OCI-LY3 (cell line): Measurements from ENCODE around the gene ZNF831.

Experiments used
- H2AFZ ChIP-seq: fragments of 200-600, 300-600 bp; shearing (Covaris generic); 2 replicates; pipeline ENCODE4 v1.6.0; 2014; ENCODE audit warnings: antibody characterized with exemption, low read depth, low read length
- H3K27ac ChIP-seq: fragments of 200-600, 300-600 bp; sonication (generic); 2 replicates; pipeline ENCODE4 v1.5.1; 2014; ENCODE audit warnings: mild to moderate bottlenecking, low read length, moderate library complexity, mixed read lengths
- H3K27me3 ChIP-seq: fragments of 200-600, 300-600 bp; sonication (generic); 2 replicates; pipeline ENCODE4 v1.6.1; 2014; ENCODE audit warnings: low read depth, low read length, mixed read lengths
- H3K36me3 ChIP-seq: fragments of 200-600, 300-600 bp; sonication (generic); replicated peaks from 2 replicates; pipeline ENCODE3; 2014; ENCODE audit warnings: low read depth, low read length, mixed read lengths
- H3K4me1 ChIP-seq: fragments of 300-600, 200-600 bp; sonication (generic); 2 replicates; pipeline ENCODE4 v1.6.1; 2014; ENCODE audit warnings: low read length, mixed read lengths
- H3K4me2 ChIP-seq: fragments of 200-600, 300-600 bp; sonication (generic); 2 replicates; pipeline ENCODE4 v1.6.1; 2014; ENCODE audit warnings: low read length, mixed read lengths
- H3K4me3 ChIP-seq: fragments of 300-600, 200-600 bp; sonication (generic); 2 replicates; pipeline ENCODE4 v1.5.1; 2014; ENCODE audit warnings: antibody characterized with exemption, mild to moderate bottlenecking, low read length, moderate library complexity
- H3K79me2 ChIP-seq: fragments of 300-600, 200-600 bp; shearing (Covaris generic); 2 replicates; pipeline ENCODE4 v1.6.1; 2014; ENCODE audit warnings: mild to moderate bottlenecking, low read length, mixed read lengths
- H3K9ac ChIP-seq: fragments of 300-600, 200-600 bp; shearing (Covaris generic); 2 replicates; pipeline ENCODE4 v1.6.0; 2014; ENCODE audit warnings: mild to moderate bottlenecking, low read length, moderate library complexity
- H3K9me3 ChIP-seq: fragments of 200-600, 300-600 bp; shearing (Covaris generic); 2 replicates; pipeline ENCODE4 v1.6.1; 2014; ENCODE audit warnings: low read length, mixed read lengths; ENCODE audit not compliant: insufficient read depth
- H4K20me1 ChIP-seq: fragments of 200-600, 300-600 bp; sonication (generic); 2 replicates; pipeline ENCODE4 v1.6.1; 2016; ENCODE audit warnings: low read length, mixed read lengths; ENCODE audit not compliant: insufficient read depth
- EZH2phosphoT487 ChIP-seq: fragments of 200-600 bp; shearing (Covaris generic); IDR thresholded peaks from 2 replicates; pipeline ENCODE4 v1.6.1; 2018; ENCODE audit warnings: antibody characterized with exemption, mixed run types, low read depth
- TF ChIP-seq, protein P1 (sequence below): fragments of 200-600, 300-600 bp; sonication (generic); IDR thresholded peaks from 2 replicates; pipeline ENCODE4 v1.5.1; 2014; ENCODE audit warnings: antibody characterized with exemption, low read length, low read depth

Gene ZNF831

GRCh38 chr20:59231124-59231804, 67.6 kb downstream of the ZNF831 start:
- H3K4me2 ChIP-seq, result no peak overlapping the region
- no peaks in the 10 kb centered on the region for H3K9me3 ChIP-seq
- TF ChIP-seq, protein P1, sequence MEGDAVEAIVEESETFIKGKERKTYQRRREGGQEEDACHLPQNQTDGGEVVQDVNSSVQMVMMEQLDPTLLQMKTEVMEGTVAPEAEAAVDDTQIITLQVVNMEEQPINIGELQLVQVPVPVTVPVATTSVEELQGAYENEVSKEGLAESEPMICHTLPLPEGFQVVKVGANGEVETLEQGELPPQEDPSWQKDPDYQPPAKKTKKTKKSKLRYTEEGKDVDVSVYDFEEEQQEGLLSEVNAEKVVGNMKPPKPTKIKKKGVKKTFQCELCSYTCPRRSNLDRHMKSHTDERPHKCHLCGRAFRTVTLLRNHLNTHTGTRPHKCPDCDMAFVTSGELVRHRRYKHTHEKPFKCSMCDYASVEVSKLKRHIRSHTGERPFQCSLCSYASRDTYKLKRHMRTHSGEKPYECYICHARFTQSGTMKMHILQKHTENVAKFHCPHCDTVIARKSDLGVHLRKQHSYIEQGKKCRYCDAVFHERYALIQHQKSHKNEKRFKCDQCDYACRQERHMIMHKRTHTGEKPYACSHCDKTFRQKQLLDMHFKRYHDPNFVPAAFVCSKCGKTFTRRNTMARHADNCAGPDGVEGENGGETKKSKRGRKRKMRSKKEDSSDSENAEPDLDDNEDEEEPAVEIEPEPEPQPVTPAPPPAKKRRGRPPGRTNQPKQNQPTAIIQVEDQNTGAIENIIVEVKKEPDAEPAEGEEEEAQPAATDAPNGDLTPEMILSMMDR, result no peak
- no peak for TF ChIP-seq EZH2phosphoT487
- peaks cover 5% of the 10 kb centered on the region; the same call in 1 of the 2 replicates for H3K4me1 ChIP-seq
- no peak overlapping the region for H3K4me3 ChIP-seq
- no peak overlapping the region for H3K27ac ChIP-seq
- H3K79me2 ChIP-seq, result no peaks in the 10 kb centered on the region
- no peaks in the 10 kb centered on the region for H4K20me1 ChIP-seq
- no peak overlapping the region for H2AFZ ChIP-seq
- H3K36me3 ChIP-seq, result no peaks in the 10 kb centered on the region
- no peak overlapping the region for H3K9ac ChIP-seq
- peaks cover 80% of the 10 kb centered on the region for H3K27me3 ChIP-seq

DNA sequence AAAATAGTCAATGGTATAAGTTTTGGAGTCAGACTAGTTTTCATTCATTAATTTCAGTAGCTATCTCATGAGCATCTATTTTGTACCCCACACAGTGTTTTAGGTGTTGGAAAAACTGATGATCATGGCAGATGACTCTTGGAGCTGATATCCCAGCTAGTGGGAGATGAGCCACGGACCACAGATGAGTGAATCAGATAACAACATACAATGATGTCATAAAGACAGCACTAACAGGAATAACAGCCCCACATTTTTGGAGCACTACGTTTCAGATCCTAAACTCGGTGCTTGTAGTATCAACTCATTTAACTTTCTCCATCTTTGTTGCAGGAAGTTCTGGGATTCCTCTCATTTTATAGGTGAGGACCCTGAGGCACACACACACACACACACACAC, 69.0 kb downstream of the ZNF831 start:
- Histone ChIP-seq H3K9me3 (no peaks in the 10 kb centered on the region), H3K4me1 (peaks cover 5% of the 10 kb centered on the region; the same call in 1 of the 2 replicates), H3K27ac (no peak overlapping the region), H3K4me3 (no peak overlapping the region), H3K27me3 (peaks cover 78% of the 10 kb centered on the region), H4K20me1 (no peaks in the 10 kb centered on the region), H3K36me3 (no peaks in the 10 kb centered on the region), H3K79me2 (no peaks in the 10 kb centered on the region), H3K4me2 (no peak overlapping the region), H3K9ac (no peak overlapping the region), H2AFZ (no peak overlapping the region)
- no peak for TF ChIP-seq EZH2phosphoT487

GRCh38 chr20:59235226-59235625, 71.6 kb downstream of the ZNF831 start:
- H3K4me2 ChIP-seq, result no peak overlapping the region
- H3K27ac ChIP-seq, result no peak overlapping the region
- H3K9me3 ChIP-seq, result no peaks in the 10 kb centered on the region
- no peak overlapping the region for H3K4me3 ChIP-seq
- H3K4me1 ChIP-seq, result peaks cover 5% of the 10 kb centered on the region; the same call in 1 of the 2 replicates
- H4K20me1 ChIP-seq, result no peaks in the 10 kb centered on the region
- H3K79me2 ChIP-seq, result no peaks in the 10 kb centered on the region
- H2AFZ ChIP-seq, result no peak overlapping the region
- peaks cover 65% of the 10 kb centered on the region for H3K27me3 ChIP-seq
- no peaks in the 10 kb centered on the region for H3K36me3 ChIP-seq
- H3K9ac ChIP-seq, result no peak overlapping the region
- no peak for TF ChIP-seq EZH2phosphoT487
- TF ChIP-seq, protein P1, result no peak

GRCh38 chr20:59240006-59240405, 76.4 kb downstream of the ZNF831 start:
- H3K9ac ChIP-seq, result no peak overlapping the region
- no peak overlapping the region for H3K4me2 ChIP-seq
- H3K79me2 ChIP-seq, result no peaks in the 10 kb centered on the region
- no peaks in the 10 kb centered on the region for H3K9me3 ChIP-seq
- TF ChIP-seq, protein P1, result no peak
- no peak for TF ChIP-seq EZH2phosphoT487
- H4K20me1 ChIP-seq, result no peaks in the 10 kb centered on the region
- no peaks in the 10 kb centered on the region for H3K4me1 ChIP-seq
- H3K27ac ChIP-seq, result no peak overlapping the region
- H2AFZ ChIP-seq, result no peak overlapping the region
- no peaks in the 10 kb centered on the region for H3K36me3 ChIP-seq
- no peak overlapping the region for H3K4me3 ChIP-seq
- H3K27me3 ChIP-seq, result peaks cover 61% of the 10 kb centered on the region
